Measurements from ENCODE around the gene DYRK2.
A peak's percentile ranks its signal among the peaks of the same experiment; 100 is the strongest.

The DYRK2 gene

DNA sequence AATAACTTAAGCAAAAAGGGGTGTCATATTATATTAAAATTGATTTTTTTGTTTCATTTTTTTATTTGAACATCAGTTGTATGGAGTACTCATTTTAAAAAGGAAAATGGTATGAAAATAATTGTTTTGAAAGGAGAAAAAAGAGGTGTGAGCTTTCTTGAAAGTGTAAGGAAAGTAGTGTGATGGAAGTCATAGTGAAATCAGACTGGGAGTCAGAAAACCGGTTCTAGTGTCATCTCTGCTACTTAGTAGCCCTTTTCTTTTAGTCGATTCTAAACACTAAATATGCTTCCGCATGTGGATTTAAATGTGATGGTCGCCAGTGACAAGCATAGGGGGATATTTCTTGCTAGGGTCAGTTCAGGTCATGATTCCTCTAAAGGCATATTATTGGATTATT, 1.8 kb upstream of the DYRK2 start:
- DNase-seq (ENCODE audit: low spot score), result no peak

- DNase-seq (ENCODE audit: low spot score), result peak; percentile 66
Observed at GRCh38 chr12:67647181-67647798, 1.3 kb upstream of the DYRK2 start.

DNA sequence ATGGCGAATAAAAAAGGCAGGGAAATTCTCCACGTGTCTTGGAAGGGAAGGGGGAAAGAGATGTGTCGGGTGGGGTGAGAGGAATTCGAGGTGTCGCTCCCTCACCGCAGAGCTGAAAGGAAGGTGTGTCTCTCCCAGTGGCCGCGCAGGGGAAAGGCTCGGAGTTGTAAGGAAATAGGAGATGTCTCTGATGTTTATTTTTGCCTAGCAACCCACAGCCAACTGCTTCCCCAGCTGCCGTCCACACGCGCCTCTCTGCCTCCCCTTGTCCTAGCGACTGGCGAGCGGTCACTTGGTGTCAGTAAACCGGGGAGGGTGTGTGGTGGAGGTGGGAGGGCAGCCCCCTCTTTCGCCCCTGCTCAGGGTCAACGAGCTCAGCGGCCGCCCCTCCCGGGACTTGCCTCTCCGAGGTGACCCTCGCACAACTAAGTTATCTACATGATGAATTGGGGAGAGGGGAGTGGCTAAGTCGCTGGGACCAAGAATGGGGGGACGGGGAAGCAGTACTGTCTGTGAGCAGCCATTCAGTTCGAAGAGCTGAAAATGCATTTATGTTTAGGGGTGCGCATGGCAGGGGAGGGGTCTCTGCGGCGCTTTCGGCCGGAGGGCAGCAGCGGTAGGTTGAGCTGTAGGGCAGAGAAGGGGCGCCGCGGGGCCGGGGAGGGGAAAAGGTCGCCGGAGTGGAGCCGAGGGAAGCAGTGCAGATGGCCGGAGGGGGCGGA, 585 bp upstream of the DYRK2 start:
- peak; percentile 96 for DNase-seq (ENCODE audit: low spot score)

DNA sequence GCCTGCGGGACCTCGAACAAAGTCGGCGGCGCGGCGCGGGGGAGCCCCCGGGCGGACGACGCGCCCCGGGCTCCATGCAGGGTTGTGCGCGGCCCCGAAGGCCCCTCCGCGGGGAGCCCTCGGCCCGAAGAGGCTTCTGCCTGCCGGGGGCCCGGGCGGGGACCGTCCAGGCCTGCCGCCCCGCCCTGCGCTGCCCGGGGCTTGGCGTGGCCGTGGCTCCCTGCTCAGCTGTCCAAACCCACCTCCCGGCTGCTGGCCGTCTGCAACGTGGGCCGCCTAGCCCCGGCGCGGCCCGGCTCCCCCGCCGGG, 670 bp downstream of the DYRK2 start:
- no peak for DNase-seq (ENCODE audit: low spot score)

- peak; percentile 10 for DNase-seq (ENCODE audit: low spot score)
Observed at GRCh38 chr12:67649570-67650387, 1.2 kb downstream of the DYRK2 start.

DNA sequence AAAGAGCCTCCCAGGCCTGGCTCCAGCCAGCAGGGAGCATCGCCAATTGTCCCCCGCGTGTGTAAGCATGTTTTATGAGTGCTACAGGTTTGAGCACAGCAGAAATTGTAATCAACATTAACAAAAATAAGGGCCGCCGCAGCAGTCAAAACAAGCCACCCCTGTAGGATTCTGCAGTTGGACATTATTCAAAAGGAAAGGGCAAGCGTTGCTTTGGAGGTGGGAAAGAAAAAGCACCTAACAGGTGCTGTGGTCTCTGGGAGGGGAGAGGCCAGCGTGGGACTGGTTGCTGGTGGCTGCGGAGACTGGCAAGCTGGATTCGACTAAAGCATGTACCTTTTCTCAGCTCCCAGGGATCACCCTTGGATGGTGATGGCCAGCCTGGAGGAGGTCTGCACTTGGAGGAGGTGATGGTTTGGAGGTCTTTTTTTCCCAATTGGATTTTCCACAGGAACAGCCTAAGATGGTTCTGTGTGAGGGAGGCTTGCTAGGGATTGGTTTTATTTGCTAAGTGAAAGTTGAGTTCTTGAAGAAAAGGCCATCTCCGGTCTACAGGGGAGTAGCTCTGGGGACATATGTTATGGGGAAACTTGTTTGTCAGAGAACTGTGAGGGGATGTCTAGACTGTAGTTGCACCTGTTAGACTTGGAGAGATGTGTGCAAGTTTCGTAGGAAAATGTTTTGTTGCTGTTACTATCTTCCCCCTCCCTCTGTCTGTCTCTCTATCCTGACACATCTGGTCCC, 2.0 kb downstream of the DYRK2 start:
- no peak for DNase-seq (ENCODE audit: low spot score)

GRCh38 chr12:67651132-67651695, 2.7 kb downstream of the DYRK2 start:
- DNase-seq (ENCODE audit: low spot score), result peak; percentile 14

DNA sequence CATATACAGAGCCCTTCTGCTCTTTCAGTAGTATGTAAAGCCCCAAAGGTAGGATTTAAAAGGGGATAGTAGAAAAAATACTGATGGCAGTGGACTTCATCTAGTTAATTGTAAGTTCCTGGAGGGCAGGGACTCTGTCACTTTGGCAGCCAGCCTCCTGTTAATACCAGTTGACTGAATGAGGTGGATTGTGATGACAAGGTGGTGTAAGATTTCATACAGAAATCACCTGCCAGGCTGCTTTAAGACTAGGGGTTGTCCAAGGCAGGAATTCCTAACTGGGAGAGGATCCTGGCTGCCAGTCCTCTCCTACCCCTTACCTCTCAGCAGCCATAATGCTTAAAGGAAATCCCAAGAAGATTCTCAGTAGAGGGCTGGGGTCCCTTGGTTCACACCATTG, 7.3 kb downstream of the DYRK2 start:
- no peak for DNase-seq (ENCODE audit: low spot score)

DNA sequence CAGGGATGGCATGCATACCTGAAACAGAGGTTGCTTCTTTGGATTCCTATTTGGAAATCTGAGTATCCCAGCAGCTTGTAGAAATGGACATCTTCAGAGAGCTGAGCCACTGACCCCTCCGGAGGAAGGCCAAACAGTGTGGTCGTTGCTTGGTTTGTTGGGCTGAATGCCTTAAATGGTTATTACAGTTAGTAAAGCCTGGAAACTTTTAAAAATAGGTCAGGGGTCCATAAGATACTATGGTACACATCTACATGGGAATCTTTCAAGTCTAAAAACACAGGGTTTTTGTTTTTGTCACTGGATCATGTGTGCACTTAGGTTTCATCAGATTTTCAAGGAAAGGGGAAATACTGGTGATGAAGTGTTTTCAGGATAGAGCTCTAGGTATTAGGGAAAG, 7.7 kb downstream of the DYRK2 start:
- DNase-seq (ENCODE audit: low spot score), result no peak

GRCh38 chr12:67658486-67658885, 9.9 kb downstream of the DYRK2 start:
- DNase-seq (ENCODE audit: low spot score), result no peak

GRCh38 chr12:67659292-67659691, 10.7 kb downstream of the DYRK2 start:
- no peak for DNase-seq (ENCODE audit: low spot score)

- DNase-seq (ENCODE audit: low spot score), result no peak
Observed at GRCh38 chr12:67661311-67662021, 12.9 kb downstream of the DYRK2 start.

GRCh38 chr12:67662910-67663538, 14.5 kb downstream of the DYRK2 start:
- DNase-seq (ENCODE audit: low spot score), result no peak

- no peak for DNase-seq (ENCODE audit: low spot score)
Observed at GRCh38 chr12:67664171-67664570, 15.6 kb downstream of the DYRK2 start.

- DNase-seq (ENCODE audit: low spot score), result no peak
Observed at GRCh38 chr12:67665679-67666078, 17.1 kb downstream of the DYRK2 start.

DNA sequence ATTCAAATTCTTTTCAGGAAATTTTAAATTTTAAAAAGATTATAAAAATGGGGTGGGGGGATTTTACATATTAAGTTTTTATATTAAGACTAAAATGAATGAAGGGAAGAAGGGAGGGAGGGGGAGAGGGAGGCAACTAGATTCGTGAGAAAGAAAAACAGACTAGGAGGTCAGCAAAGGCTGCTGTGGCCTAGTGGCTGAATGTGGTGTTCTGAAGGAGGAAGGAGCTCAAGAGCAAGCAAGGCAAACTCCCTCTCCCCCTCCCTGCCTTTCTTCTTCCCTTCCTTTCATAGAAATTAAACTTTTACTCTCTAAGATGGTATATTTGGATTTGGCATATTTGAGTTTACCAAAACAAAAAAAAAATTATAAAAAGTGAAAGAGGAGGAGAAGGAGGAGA, 18.1 kb downstream of the DYRK2 start:
- no peak for DNase-seq (ENCODE audit: low spot score)

GRCh38 chr12:67667276-67668073, 18.9 kb downstream of the DYRK2 start:
- DNase-seq (ENCODE audit: low spot score), result no peak

DNA sequence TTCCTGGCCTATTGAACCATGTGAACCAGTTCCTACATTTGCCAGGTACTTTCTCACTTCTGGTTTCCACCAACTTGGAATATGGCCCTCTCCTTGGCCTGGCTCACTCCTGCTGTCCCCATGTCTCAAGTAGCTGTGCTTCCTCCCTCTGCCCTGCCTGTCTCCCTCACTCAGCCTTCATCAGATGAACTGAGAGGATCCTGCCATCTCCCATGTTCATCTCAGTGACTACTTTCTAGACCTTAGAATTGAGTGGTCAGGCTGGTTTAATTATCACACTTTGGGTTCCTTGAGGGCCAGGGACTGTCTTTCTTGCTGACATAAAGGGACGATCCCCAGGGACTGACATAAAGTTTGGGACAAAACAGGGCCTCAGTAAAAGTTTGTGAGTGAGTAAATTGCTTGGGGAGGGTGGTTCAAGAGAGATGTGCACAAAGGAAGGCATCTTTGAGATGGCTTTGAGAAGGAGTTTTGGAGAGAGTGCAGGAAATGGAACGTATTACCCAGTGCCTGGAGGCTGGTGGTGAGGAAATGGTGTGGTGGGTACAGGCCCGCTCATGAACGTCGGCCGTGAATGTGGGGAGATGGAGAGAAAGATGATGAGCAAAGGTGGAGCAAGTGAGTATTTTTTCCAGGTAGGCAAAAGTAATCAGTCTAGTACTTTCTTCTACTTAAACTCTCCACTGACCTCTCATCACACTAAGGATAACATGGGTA, 20.8 kb downstream of the DYRK2 start:
- no peak for DNase-seq (ENCODE audit: low spot score)

GRCh38 chr12:67669934-67670631, 21.5 kb downstream of the DYRK2 start:
- DNase-seq (ENCODE audit: low spot score), result no peak

Data from SW480 (cell line).